ENCODE data around the gene PTPRM.

- TF ChIP-seq CTCF (IDR thresholded peaks at IDR 0.05; ENCODE audit: borderline replicate concordance, extremely low read depth, low read length, poor library complexity, severe bottlenecking) (no peak), EZH2 (IDR thresholded peaks at IDR 0.05; ENCODE audit: borderline replicate concordance, low read depth, low read length, severe bottlenecking) (no peak)
These were observed 55.6 kb downstream of the PTPRM start for GRCh38 chr18:7622721-7623120.

Measured in DND-41 (cell line).